HEK293T (cell line): ENCODE measurements around the gene LRRC8B.
"Not testable (repeated sequence)": the region's sequence is repeated elsewhere in the genome, so short reads cannot be mapped to it uniquely, and the experiment has no call there.

ENCODE experiments used
- CTCF ChIA-PET: fragments of 350-600 bp; formaldehyde crosslinking; extraction: SDS; loops from one replicate; lab custom pipeline; 2021; ENCODE audit warnings: antibody characterized with exemption, inconsistent platforms; lab: Yijun Ruan, JAX
- POLR2A ChIA-PET: fragments of 350-600 bp; formaldehyde crosslinking; extraction: SDS; loops from one replicate; lab custom pipeline; 2020; ENCODE audit warnings: antibody characterized with exemption, inconsistent platforms; lab: Yijun Ruan, JAX
- DNase-seq: peaks from one replicate; pipeline ENCODE4 v3.0.0; 2012; ENCODE audit warnings: mixed read lengths; ENCODE audit errors: extremely low spot score
- ARNT ChIP-seq: fragments of 450-650 bp; IDR thresholded peaks from 2 replicates; pipeline ENCODE4 v1.6.1; 2017; ENCODE audit warnings: mild to moderate bottlenecking
- BHLHE40 ChIP-seq: fragments of 450-650 bp; IDR thresholded peaks from 2 replicates; pipeline ENCODE4 v1.6.1; 2016; ENCODE audit warnings: mild to moderate bottlenecking, moderate library complexity, borderline replicate concordance
- CTBP1 ChIP-seq: fragments of 450-650 bp; IDR thresholded peaks from 2 replicates; pipeline ENCODE4 v1.6.1; 2016; ENCODE audit warnings: borderline replicate concordance
- ELF4 ChIP-seq: fragments of 450-650 bp; IDR thresholded peaks from 2 replicates; pipeline ENCODE4 v1.6.1; 2017; ENCODE audit warnings: antibody characterized with exemption
- FOXA1 ChIP-seq: fragments of 450-650 bp; IDR thresholded peaks from 2 replicates; pipeline ENCODE4 v1.6.1; 2016; ENCODE audit warnings: mild to moderate bottlenecking
- FOXK2 ChIP-seq: fragments of 450-650 bp; IDR thresholded peaks from 2 replicates; pipeline ENCODE4 v1.6.1; 2016; ENCODE audit warnings: mild to moderate bottlenecking
- FOXM1 ChIP-seq: fragments of 450-650 bp; IDR thresholded peaks from 2 replicates; pipeline ENCODE4 v1.6.1; 2017; ENCODE audit warnings: mild to moderate bottlenecking, borderline replicate concordance
- HDGF ChIP-seq: fragments of 450-650 bp; IDR thresholded peaks from 2 replicates; pipeline ENCODE4 v1.6.1; 2017; ENCODE audit warnings: antibody characterized with exemption, borderline replicate concordance
- L3MBTL2 ChIP-seq: fragments of 450-650 bp; conservative IDR thresholded peaks from 2 replicates; pipeline ENCODE4 v1.6.1; 2016; ENCODE audit warnings: mild to moderate bottlenecking
- LEF1 ChIP-seq: fragments of 450-650 bp; IDR thresholded peaks from 2 replicates; pipeline ENCODE4 v1.6.1; 2017; ENCODE audit warnings: mild to moderate bottlenecking, borderline replicate concordance
- NFRKB ChIP-seq: fragments of 450-650 bp; IDR thresholded peaks from 2 replicates; pipeline ENCODE4 v1.6.1; 2016; ENCODE audit warnings: mild to moderate bottlenecking, moderate library complexity
- PKNOX1 ChIP-seq: fragments of 450-650 bp; IDR thresholded peaks from 2 replicates; pipeline ENCODE4 v1.6.1; 2016
- SP1 ChIP-seq: fragments of 450-650 bp; IDR thresholded peaks from 2 replicates; pipeline ENCODE4 v1.6.1; 2017
- SUZ12 ChIP-seq: fragments of 450-650 bp; IDR thresholded peaks from 2 replicates; pipeline ENCODE4 v1.6.1; 2016; ENCODE audit warnings: mild to moderate bottlenecking
- TARDBP ChIP-seq: fragments of 450-650 bp; IDR thresholded peaks from 2 replicates; pipeline ENCODE4 v1.6.1; 2016
- ZNF384 ChIP-seq: fragments of 450-650 bp; IDR thresholded peaks from 2 replicates; pipeline ENCODE4 v1.6.1; 2016

LRRC8B gene

GRCh38 chr1:89584781-89585180 is 60.2 kb downstream of the LRRC8B start:
- DNase-seq = no peak
- CTCF ChIA-PET = interaction anchor here (0.9 kb wide), 1 partner anchor 11 kb away, joined by 4 read pairs; no protein-coding TSS in a partner anchor
- TF ChIP-seq ARNT (no peak), HDGF (no peak), BHLHE40 (no peak), SP1 (no peak), PKNOX1 (no peak), CTBP1 (no peak)
- POLR2A ChIA-PET = no interaction called here

- TF ChIP-seq ZNF384 (no peak), ARNT (no peak), L3MBTL2 (no peak), ELF4 (no peak), FOXA1 (no peak), SUZ12 (no peak), BHLHE40 (no peak), PKNOX1 (no peak), NFRKB (no peak), FOXM1 (no peak), TARDBP (no peak), SP1 (no peak), FOXK2 (no peak), LEF1 (no peak), HDGF (no peak)
- no peak for DNase-seq
- POLR2A ChIA-PET = no interaction called here
- CTCF ChIA-PET = interaction anchor here (1.4 kb wide), 1 partner anchor 9 kb away, joined by 4 read pairs; no protein-coding TSS in a partner anchor
These were observed 63.1 kb downstream of the LRRC8B start for GRCh38 chr1:89587729-89588161.

GRCh38 chr1:89588480-89588879 is 63.9 kb downstream of the LRRC8B start:
- ChIA-PET CTCF (interaction anchor here (1.4 kb wide), 1 partner anchor 9 kb away, joined by 4 read pairs; no protein-coding TSS in a partner anchor), POLR2A (no interaction called here)
- no peak for DNase-seq
- TF ChIP-seq HDGF (no peak), NFRKB (no peak), FOXM1 (no peak), ELF4 (no peak), SUZ12 (no peak), CTBP1 (no peak), FOXA1 (no peak), PKNOX1 (no peak), ARNT (no peak), L3MBTL2 (no peak), ZNF384 (no peak), TARDBP (no peak), BHLHE40 (no peak)

GRCh38 chr1:89589515-89589914 is 64.9 kb downstream of the LRRC8B start:
- ChIA-PET CTCF (no interaction called here), POLR2A (interaction anchor here (0.6 to 1.5 kb wide), 3 partner anchors 9 to 65 kb away, joined by 3 read pairs; partner anchors contain the start of gene LRRC8B)
- DNase-seq = no peak
- no peak for TF ChIP-seq HDGF

- DNase-seq = no peak
- TF ChIP-seq SUZ12 (no peak), ZNF384 (no peak), TARDBP (no peak)
- ChIA-PET POLR2A (interaction anchor here (0.8 to 1.5 kb wide), 2 partner anchors 10 to 66 kb away, joined by 3 read pairs; partner anchors contain the start of gene LRRC8B), CTCF (no interaction called here)
These were observed 65.9 kb downstream of the LRRC8B start for GRCh38 chr1:89590341-89591080.

GRCh38 chr1:89592861-89593302 is 68.3 kb downstream of the LRRC8B start:
- DNase-seq, CTCF ChIA-PET, POLR2A ChIA-PET: not testable (repeated sequence)

- DNase-seq = no peak
- ChIA-PET CTCF (interaction anchor here (0.6 kb wide), 1 partner anchor 1810 kb away, joined by 3 read pairs; the partner anchor contains the start of gene HFM1), POLR2A (no interaction called here)
- TF ChIP-seq CTBP1 (no peak), NFRKB (no peak), TARDBP (no peak), ZNF384 (no peak)
These were observed 69.6 kb downstream of the LRRC8B start for GRCh38 chr1:89594096-89594740.
